ENCODE data around the gene IGF2.

Gene IGF2

GRCh38 chr11:2088284-2088683 lies 50.9 kb downstream of the IGF2 start:
- H3K27me3 ChIP-seq (ENCODE audit: insufficient read depth, low read depth): peaks cover 75% of the 10 kb centered on the region
- H3K79me2 ChIP-seq (ENCODE audit: insufficient read depth, low read depth): no peaks in the 10 kb centered on the region
- no peak overlapping the region for H3K9ac ChIP-seq
- H3K4me2 ChIP-seq: no peak overlapping the region
- no peaks in the 10 kb centered on the region for H3K36me3 ChIP-seq (ENCODE audit: insufficient read depth)
- H2AFZ ChIP-seq (ENCODE audit: low read depth): no peak overlapping the region
- peaks cover 8% of the 10 kb centered on the region for H3K4me1 ChIP-seq (ENCODE audit: low read depth, poor library complexity, severe bottlenecking)
- no peak overlapping the region for H3K27ac ChIP-seq
- H3K4me3 ChIP-seq (IDR thresholded peaks at IDR 0.05; ENCODE audit: insufficient read depth, low read depth, low read length): no peak overlapping the region
- no peak for TF ChIP-seq CTCF (conservative IDR thresholded peaks at IDR 0.05; ENCODE audit: low read depth, low read length)
- no peaks in the 10 kb centered on the region for H4K20me1 ChIP-seq (ENCODE audit: insufficient read depth)

GRCh38 chr11:2086239-2087040 lies 52.7 kb downstream of the IGF2 start:
- no peak for TF ChIP-seq CTCF (conservative IDR thresholded peaks at IDR 0.05; ENCODE audit: low read depth, low read length)
- no peak overlapping the region for H3K27ac ChIP-seq

GRCh38 chr11:2085251-2086066 lies 53.7 kb downstream of the IGF2 start:
- H2AFZ ChIP-seq (ENCODE audit: low read depth): no peak overlapping the region

More at GRCh38 chr11:2086239-2087040, 52.7 kb downstream of the IGF2 start:
- H2AFZ ChIP-seq (ENCODE audit: low read depth): no peak overlapping the region
- H3K4me1 ChIP-seq (ENCODE audit: low read depth, poor library complexity, severe bottlenecking): no peaks in the 10 kb centered on the region
- no peaks in the 10 kb centered on the region for H3K79me2 ChIP-seq (ENCODE audit: insufficient read depth, low read depth)
- H3K4me3 ChIP-seq (IDR thresholded peaks at IDR 0.05; ENCODE audit: insufficient read depth, low read depth, low read length): no peak overlapping the region
- no peak overlapping the region for H3K4me2 ChIP-seq
- no peak overlapping the region for H3K9ac ChIP-seq
- no peaks in the 10 kb centered on the region for H3K36me3 ChIP-seq (ENCODE audit: insufficient read depth)
- peaks cover 76% of the 10 kb centered on the region for H3K27me3 ChIP-seq (ENCODE audit: insufficient read depth, low read depth)
- no peaks in the 10 kb centered on the region for H4K20me1 ChIP-seq (ENCODE audit: insufficient read depth)

GRCh38 chr11:2084721-2085120 lies 54.5 kb downstream of the IGF2 start:
- Histone ChIP-seq H3K27me3 (ENCODE audit: insufficient read depth, low read depth) (peaks cover 79% of the 10 kb centered on the region), H2AFZ (ENCODE audit: low read depth) (no peak overlapping the region), H3K36me3 (ENCODE audit: insufficient read depth) (no peaks in the 10 kb centered on the region), H3K4me2 (no peak overlapping the region), H3K27ac (no peak overlapping the region), H3K4me3 (IDR thresholded peaks at IDR 0.05; ENCODE audit: insufficient read depth, low read depth, low read length) (no peak overlapping the region), H4K20me1 (ENCODE audit: insufficient read depth) (no peaks in the 10 kb centered on the region), H3K4me1 (ENCODE audit: low read depth, poor library complexity, severe bottlenecking) (no peaks in the 10 kb centered on the region), H3K79me2 (ENCODE audit: insufficient read depth, low read depth) (no peaks in the 10 kb centered on the region), H3K9ac (no peak overlapping the region)
- no peak for TF ChIP-seq CTCF (conservative IDR thresholded peaks at IDR 0.05; ENCODE audit: low read depth, low read length)

More at GRCh38 chr11:2085251-2086066, 53.7 kb downstream of the IGF2 start:
- Histone ChIP-seq H4K20me1 (ENCODE audit: insufficient read depth) (no peaks in the 10 kb centered on the region), H3K4me2 (no peak overlapping the region), H3K36me3 (ENCODE audit: insufficient read depth) (no peaks in the 10 kb centered on the region), H3K27me3 (ENCODE audit: insufficient read depth, low read depth) (peaks cover 71% of the 10 kb centered on the region), H3K4me1 (ENCODE audit: low read depth, poor library complexity, severe bottlenecking) (no peaks in the 10 kb centered on the region), H3K9ac (no peak overlapping the region), H3K79me2 (ENCODE audit: insufficient read depth, low read depth) (no peaks in the 10 kb centered on the region), H3K27ac (no peak overlapping the region), H3K4me3 (IDR thresholded peaks at IDR 0.05; ENCODE audit: insufficient read depth, low read depth, low read length) (no peak overlapping the region)
- TF ChIP-seq CTCF (conservative IDR thresholded peaks at IDR 0.05; ENCODE audit: low read depth, low read length): no peak
